DOHH2 (cell line): ENCODE measurements around the gene VTI1A.

Experiments used
- CTCF ChIP-seq: fragments of 200-600 bp; sonication (generic); IDR thresholded peaks from one replicate; pipeline ENCODE4 v1.5.1; 2014; ENCODE audit warnings: antibody characterized with exemption, mild to moderate bottlenecking, low read depth, low read length; ENCODE audit not compliant: poor library complexity, severe bottlenecking
- EZH2phosphoT487 ChIP-seq: fragments of 200-600 bp; sonication (generic); IDR thresholded peaks from 2 replicates; pipeline ENCODE4 v1.6.1; 2017; ENCODE audit warnings: borderline replicate concordance, mild to moderate bottlenecking, antibody characterized with exemption, low read length, moderate library complexity, mixed read lengths

- TF ChIP-seq EZH2phosphoT487 (no peak), CTCF (no peak)
These were observed 19.8 kb downstream of the VTI1A start for GRCh38 chr10:112466802-112467201.
